ENCODE data around the gene RALBP1.
A peak's percentile ranks its signal among the peaks of the same experiment; 100 is the strongest.

- TF ChIP-seq CTCF (tag by site-specific recombination; IDR thresholded peaks at IDR 0.05) (peak; percentile 87), ZBTB7A (tag by site-specific recombination; IDR thresholded peaks at IDR 0.05; ENCODE audit: low read depth) (no peak), ZEB2 (tag by site-specific recombination; IDR thresholded peaks at IDR 0.05) (peak; percentile 68), ZNF23 (tag by site-specific recombination; IDR thresholded peaks at IDR 0.05; ENCODE audit: borderline replicate concordance) (no peak), ZSCAN30 (tag by site-specific recombination; IDR thresholded peaks at IDR 0.05) (peak; percentile 87), ZNF155 (tag by site-specific recombination; IDR thresholded peaks at IDR 0.05) (no peak), REST (tag by site-specific recombination; IDR thresholded peaks at IDR 0.05) (no peak), ZNF24 (tag by site-specific recombination; IDR thresholded peaks at IDR 0.05) (no peak), ZNF157 (tag by site-specific recombination; IDR thresholded peaks at IDR 0.05) (no peak), ZFP37 (tag by site-specific recombination; IDR thresholded peaks at IDR 0.05) (peak; percentile 77; the same call in 1 of the 2 replicates), ZNF670 (tag by site-specific recombination; IDR thresholded peaks at IDR 0.05; ENCODE audit: low read depth) (no peak), SALL2 (tag by site-specific recombination; IDR thresholded peaks at IDR 0.05; ENCODE audit: borderline replicate concordance) (no peak)
Measured at GRCh38 chr18:9474983-9475642, at the start of gene RALBP1.

Measured in HEK293 (cell line).